Lower leg skin (tissue), 3 donors: ENCODE data around the gene MICALL2.

Experiments used
- POLR2A ChIP-seq, 2 donors: fragments of 450-650 bp; IDR thresholded peaks; one replicate each; pipeline ENCODE4 v1.6.1; 2016 to 2017; ENCODE audit warnings: antibody characterized with exemption in 2 of 2, mild to moderate bottlenecking in 1 of 2, moderate library complexity in 1 of 2
- TF ChIP-seq, protein P1 (sequence below), 3 donors: fragments of 450-650 bp; IDR thresholded peaks; one replicate each; pipeline ENCODE4 v1.5.1; 2016; ENCODE audit warnings: antibody characterized with exemption in 3 of 3, mild to moderate bottlenecking in 3 of 3, moderate library complexity in 2 of 3

DNA sequence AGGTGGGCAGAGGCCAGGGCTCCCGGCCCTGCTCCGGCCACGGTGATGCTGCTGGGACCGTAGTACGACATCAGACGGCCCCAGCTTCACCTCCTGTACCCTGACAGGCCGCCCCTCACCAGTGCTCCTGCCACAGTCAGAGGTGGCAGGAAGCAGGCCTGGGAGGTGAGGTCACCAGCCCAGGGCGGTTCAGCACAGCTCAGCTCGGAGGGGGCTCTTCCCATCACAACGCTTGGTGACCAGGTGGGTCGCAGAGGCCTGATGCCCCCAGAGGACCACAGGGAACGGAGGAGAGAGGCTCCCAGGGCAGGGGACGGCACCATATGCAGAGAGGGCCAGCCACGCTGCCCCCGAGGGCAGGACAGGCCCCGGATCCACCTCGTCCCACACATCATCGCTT, 8.8 kb downstream of the MICALL2 start:
- no peak for TF ChIP-seq POLR2A (IDR thresholded peaks at IDR 0.05)
- TF ChIP-seq, protein P1, sequence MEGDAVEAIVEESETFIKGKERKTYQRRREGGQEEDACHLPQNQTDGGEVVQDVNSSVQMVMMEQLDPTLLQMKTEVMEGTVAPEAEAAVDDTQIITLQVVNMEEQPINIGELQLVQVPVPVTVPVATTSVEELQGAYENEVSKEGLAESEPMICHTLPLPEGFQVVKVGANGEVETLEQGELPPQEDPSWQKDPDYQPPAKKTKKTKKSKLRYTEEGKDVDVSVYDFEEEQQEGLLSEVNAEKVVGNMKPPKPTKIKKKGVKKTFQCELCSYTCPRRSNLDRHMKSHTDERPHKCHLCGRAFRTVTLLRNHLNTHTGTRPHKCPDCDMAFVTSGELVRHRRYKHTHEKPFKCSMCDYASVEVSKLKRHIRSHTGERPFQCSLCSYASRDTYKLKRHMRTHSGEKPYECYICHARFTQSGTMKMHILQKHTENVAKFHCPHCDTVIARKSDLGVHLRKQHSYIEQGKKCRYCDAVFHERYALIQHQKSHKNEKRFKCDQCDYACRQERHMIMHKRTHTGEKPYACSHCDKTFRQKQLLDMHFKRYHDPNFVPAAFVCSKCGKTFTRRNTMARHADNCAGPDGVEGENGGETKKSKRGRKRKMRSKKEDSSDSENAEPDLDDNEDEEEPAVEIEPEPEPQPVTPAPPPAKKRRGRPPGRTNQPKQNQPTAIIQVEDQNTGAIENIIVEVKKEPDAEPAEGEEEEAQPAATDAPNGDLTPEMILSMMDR (IDR thresholded peaks at IDR 0.05): no peak
